Neural progenitor cell (in vitro differentiated cells): ENCODE data around the gene CAMK1G.

Experiments
- EZH2 ChIP-seq: fragments of 200-600 bp; sonication (generic); IDR thresholded peaks from 2 replicates; pipeline ENCODE4 v1.6.1; 2017; ENCODE audit warnings: antibody characterized with exemption, mild to moderate bottlenecking, moderate library complexity
- EZH2phosphoT487 ChIP-seq: fragments of 200-600 bp; sonication (generic); IDR thresholded peaks from 2 replicates; pipeline ENCODE4 v1.6.1; 2017; ENCODE audit warnings: antibody characterized with exemption
- TF ChIP-seq, protein P1 (sequence below): fragments of 200-600 bp; sonication (generic); IDR thresholded peaks from 2 replicates; pipeline ENCODE4 v1.5.1; 2017; ENCODE audit warnings: antibody characterized with exemption, mild to moderate bottlenecking

DNA sequence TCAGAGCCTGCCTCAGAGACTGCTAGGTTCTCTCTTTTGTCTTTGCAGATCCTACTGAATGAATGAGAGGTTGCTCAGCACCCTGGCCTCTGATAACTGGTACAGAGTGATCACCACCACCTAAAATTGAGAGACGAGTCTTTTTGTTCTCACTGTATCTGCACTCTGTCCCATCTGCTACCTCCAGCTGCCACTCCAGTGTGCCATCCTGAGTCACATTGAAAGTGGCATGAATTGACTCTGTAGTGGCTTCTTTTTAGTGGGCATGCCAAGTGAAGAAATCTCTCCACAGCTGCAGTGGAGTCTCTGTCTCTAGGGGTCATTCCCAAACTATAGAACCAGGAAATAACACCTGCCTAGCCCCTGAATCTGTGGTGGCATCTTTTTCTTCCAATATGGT, 14.7 kb downstream of the CAMK1G start:
- TF ChIP-seq, protein P1, sequence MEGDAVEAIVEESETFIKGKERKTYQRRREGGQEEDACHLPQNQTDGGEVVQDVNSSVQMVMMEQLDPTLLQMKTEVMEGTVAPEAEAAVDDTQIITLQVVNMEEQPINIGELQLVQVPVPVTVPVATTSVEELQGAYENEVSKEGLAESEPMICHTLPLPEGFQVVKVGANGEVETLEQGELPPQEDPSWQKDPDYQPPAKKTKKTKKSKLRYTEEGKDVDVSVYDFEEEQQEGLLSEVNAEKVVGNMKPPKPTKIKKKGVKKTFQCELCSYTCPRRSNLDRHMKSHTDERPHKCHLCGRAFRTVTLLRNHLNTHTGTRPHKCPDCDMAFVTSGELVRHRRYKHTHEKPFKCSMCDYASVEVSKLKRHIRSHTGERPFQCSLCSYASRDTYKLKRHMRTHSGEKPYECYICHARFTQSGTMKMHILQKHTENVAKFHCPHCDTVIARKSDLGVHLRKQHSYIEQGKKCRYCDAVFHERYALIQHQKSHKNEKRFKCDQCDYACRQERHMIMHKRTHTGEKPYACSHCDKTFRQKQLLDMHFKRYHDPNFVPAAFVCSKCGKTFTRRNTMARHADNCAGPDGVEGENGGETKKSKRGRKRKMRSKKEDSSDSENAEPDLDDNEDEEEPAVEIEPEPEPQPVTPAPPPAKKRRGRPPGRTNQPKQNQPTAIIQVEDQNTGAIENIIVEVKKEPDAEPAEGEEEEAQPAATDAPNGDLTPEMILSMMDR: no peak
- no peak for TF ChIP-seq EZH2
- no peak for TF ChIP-seq EZH2phosphoT487
